ENCODE results near the gene CHD2.

Gene CHD2

DNA sequence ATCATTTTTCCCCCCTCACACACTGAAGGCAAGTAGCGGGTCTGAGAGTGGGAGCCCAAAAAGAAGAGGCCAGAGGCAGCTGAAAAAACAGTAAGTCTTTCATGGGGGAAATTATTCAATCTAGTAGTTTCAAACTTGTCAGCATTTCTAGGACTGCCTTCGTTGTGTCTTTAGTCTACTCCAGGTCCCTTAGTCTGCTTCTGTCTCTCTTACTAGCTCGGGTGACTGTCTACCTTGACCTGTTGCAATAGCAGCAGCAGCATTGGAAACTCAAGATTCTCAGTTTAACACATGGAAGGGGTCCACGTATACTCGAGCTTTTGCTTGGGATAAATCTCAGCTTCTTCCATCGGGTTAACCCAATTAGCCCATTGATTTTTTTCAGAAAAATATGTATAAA lies 28.9 kb downstream of the CHD2 start:
- no peak overlapping the region for H3K4me3 ChIP-seq (ENCODE audit: low read depth, low read length)
- no peak for TF ChIP-seq CTCF (IDR thresholded peaks at IDR 0.05; ENCODE audit: low read depth, low read length)
- no peaks in the 10 kb centered on the region for H3K9me3 ChIP-seq
- no peak for DNase-seq
- H3K27me3 ChIP-seq, result no peaks in the 10 kb centered on the region
- H3K36me3 ChIP-seq, result peaks cover 87% of the 10 kb centered on the region
- no peaks in the 10 kb centered on the region for H3K4me1 ChIP-seq

- Histone ChIP-seq H3K4me1 (no peaks in the 10 kb centered on the region), H3K27me3 (no peaks in the 10 kb centered on the region), H3K4me3 (ENCODE audit: low read depth, low read length) (no peak overlapping the region), H3K36me3 (peaks cover 85% of the 10 kb centered on the region), H3K9me3 (no peaks in the 10 kb centered on the region)
- TF ChIP-seq CTCF (IDR thresholded peaks at IDR 0.05; ENCODE audit: low read depth, low read length), result no peak
- DNase-seq, result no peak
Observed at GRCh38 chr15:92930054-92930621, 30.0 kb downstream of the CHD2 start.

DNA sequence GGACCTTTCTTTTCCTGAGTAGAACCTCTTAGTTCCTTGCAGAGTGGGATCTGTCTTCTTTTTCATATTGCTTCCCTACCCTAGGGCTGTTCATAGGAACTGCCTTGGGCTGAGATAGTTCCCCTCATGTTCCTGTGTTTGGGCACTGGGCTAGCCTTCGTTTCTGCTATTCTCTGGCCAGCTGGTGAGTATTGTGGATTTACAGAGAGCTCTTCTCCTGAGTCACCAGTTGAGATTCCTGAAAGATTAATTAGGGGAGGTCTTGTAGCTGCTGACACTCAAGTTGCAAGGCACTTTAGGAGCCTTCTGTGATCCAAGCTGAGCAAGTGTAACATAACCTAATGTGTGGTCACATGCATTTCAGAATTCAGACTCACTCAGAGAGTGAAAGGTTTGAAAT lies 30.7 kb downstream of the CHD2 start:
- H3K9me3 ChIP-seq, result no peaks in the 10 kb centered on the region
- no peak overlapping the region for H3K4me3 ChIP-seq (ENCODE audit: low read depth, low read length)
- TF ChIP-seq CTCF (IDR thresholded peaks at IDR 0.05; ENCODE audit: low read depth, low read length), result no peak
- H3K4me1 ChIP-seq, result no peaks in the 10 kb centered on the region
- no peaks in the 10 kb centered on the region for H3K27me3 ChIP-seq
- peaks cover 85% of the 10 kb centered on the region for H3K36me3 ChIP-seq
- no peak for DNase-seq

- Histone ChIP-seq H3K4me3 (ENCODE audit: low read depth, low read length) (no peak overlapping the region), H3K27me3 (no peaks in the 10 kb centered on the region), H3K36me3 (peaks cover 85% of the 10 kb centered on the region), H3K9me3 (no peaks in the 10 kb centered on the region), H3K4me1 (peaks cover 7% of the 10 kb centered on the region; the same call in 1 of the 2 replicates)
- no peak for TF ChIP-seq CTCF (IDR thresholded peaks at IDR 0.05; ENCODE audit: low read depth, low read length)
- no peak for DNase-seq
Observed at GRCh38 chr15:92932946-92933649, 33.0 kb downstream of the CHD2 start.

GRCh38 chr15:92933831-92934230 lies 33.7 kb downstream of the CHD2 start:
- H3K36me3 ChIP-seq, result peaks cover 85% of the 10 kb centered on the region
- H3K4me3 ChIP-seq (ENCODE audit: low read depth, low read length), result no peak overlapping the region
- no peak for DNase-seq
- H3K4me1 ChIP-seq, result peaks cover 7% of the 10 kb centered on the region; the same call in 1 of the 2 replicates
- TF ChIP-seq CTCF (IDR thresholded peaks at IDR 0.05; ENCODE audit: low read depth, low read length), result no peak
- no peaks in the 10 kb centered on the region for H3K27me3 ChIP-seq
- no peaks in the 10 kb centered on the region for H3K9me3 ChIP-seq

DNA sequence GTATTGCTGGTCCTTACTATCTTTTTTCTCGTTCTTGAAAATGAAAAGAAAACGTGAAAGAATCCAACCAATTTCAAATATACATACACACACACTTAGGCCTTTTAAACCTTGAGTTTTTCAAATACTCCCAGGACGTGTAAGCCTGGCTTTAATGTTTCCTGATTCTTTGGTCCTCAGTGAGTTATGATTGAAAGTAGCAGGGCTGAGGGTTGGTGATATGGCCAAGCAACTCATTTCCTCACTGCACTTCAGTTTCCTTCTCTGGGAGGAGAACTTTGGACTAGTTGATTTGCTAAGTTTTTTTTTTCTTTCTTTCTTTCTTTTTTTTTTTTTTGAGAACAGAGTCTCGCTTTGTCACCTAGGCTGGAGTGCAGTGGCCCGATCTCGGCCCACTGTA lies 34.6 kb downstream of the CHD2 start:
- Histone ChIP-seq H3K4me3 (ENCODE audit: low read depth, low read length) (no peak overlapping the region), H3K27me3 (no peaks in the 10 kb centered on the region), H3K36me3 (peaks cover 85% of the 10 kb centered on the region), H3K9me3 (no peaks in the 10 kb centered on the region), H3K4me1 (peaks cover 7% of the 10 kb centered on the region; the same call in 1 of the 2 replicates)
- TF ChIP-seq CTCF (IDR thresholded peaks at IDR 0.05; ENCODE audit: low read depth, low read length), result no peak
- DNase-seq, result no peak

Measured in BE2C (cell line).